Uterus (tissue), 4 donors: ENCODE data around the gene NR1H4. TPM values are rescaled to one million over a fixed set of nuclear protein-coding genes. Genes with fewer than 3 reads are reported as not detected.
"Not testable (repeated sequence)": the region's sequence is repeated elsewhere in the genome, so short reads cannot be mapped to it uniquely, and the experiment has no call there.

Experiments used
- DNase-seq, 2 donors: peaks; one replicate each; pipeline ENCODE4 v3.0.0-alpha.2; 2019 to 2020
- H3K27ac ChIP-seq, 2 donors: fragments of 200-600 bp; sonication (generic); 1 replicate in 1 of 2; 2 replicates in 1 of 2; pipeline ENCODE4 v1.5.1; 2016 to 2018
- H3K27me3 ChIP-seq, 2 donors: fragments of 200-600 bp; sonication (generic); one replicate each; pipeline ENCODE4 v1.5.1; 2018 to 2019; ENCODE audit warnings: control low read depth in 1 of 2
- H3K36me3 ChIP-seq, 2 donors: fragments of 200-600 bp; sonication (generic); one replicate each; pipeline ENCODE4 v1.5.1; 2019; ENCODE audit warnings: control low read depth in 1 of 2
- H3K4me1 ChIP-seq, 2 donors: fragments of 200-600 bp; sonication (generic); one replicate each; pipeline ENCODE4 v1.5.1; 2018 to 2019; ENCODE audit warnings: control low read depth in 1 of 2
- H3K4me3 ChIP-seq, 2 donors: fragments of 200-600 bp; sonication (generic); 1 replicate in 1 of 2; 2 replicates in 1 of 2; pipeline ENCODE4 v1.5.1; 2018 to 2019; ENCODE audit warnings: mild to moderate bottlenecking in 1 of 2
- H3K9me3 ChIP-seq, 2 donors: fragments of 200-600 bp; sonication (generic); one replicate each; pipeline ENCODE4 v1.5.1; 2019; ENCODE audit warnings: control low read depth in 1 of 2
- POLR2A ChIP-seq, 2 donors: fragments of 450-650 bp; IDR thresholded peaks; one replicate each; pipeline ENCODE4 v1.6.1; 2016; ENCODE audit warnings: antibody characterized with exemption in 2 of 2, mild to moderate bottlenecking in 1 of 2, moderate library complexity in 1 of 2
- intact Hi-C: fragments of 100-400 bp; cut with DNase I; formaldehyde crosslinking; loops from one replicate; pipeline ENCODE4 v1.15.1; 2023; ENCODE audit warnings: low total_unique reads
- total RNA-seq, 4 donors: library from RNA; depleted of rRNA in 3 of 4; stranded (reverse); fragments of >200 nt in 3 of 4; gene quantifications; one replicate each; pipeline versions ENCODE4 v1.1.0 to v1.2.4, GENCODE V29; 2014 to 2023
- TF ChIP-seq, protein P1 (sequence below), 4 experiments: fragments of 200-600 bp in 2 of 4; fragments of 450-650 bp in 2 of 4; sonication (generic) in 2 of 4; IDR thresholded peaks; one replicate each; pipeline ENCODE4 v1.5.1; 2016 to 2019; ENCODE audit warnings: antibody characterized with exemption in 4 of 4, mild to moderate bottlenecking in 2 of 4, moderate library complexity in 1 of 4
- donor health status: DM: yes; HTN: yes; CAD: no.

The NR1H4 gene
- total RNA-seq, 4 donors from 2014 or later = 0.35 TPM; not detected in 3

DNA sequence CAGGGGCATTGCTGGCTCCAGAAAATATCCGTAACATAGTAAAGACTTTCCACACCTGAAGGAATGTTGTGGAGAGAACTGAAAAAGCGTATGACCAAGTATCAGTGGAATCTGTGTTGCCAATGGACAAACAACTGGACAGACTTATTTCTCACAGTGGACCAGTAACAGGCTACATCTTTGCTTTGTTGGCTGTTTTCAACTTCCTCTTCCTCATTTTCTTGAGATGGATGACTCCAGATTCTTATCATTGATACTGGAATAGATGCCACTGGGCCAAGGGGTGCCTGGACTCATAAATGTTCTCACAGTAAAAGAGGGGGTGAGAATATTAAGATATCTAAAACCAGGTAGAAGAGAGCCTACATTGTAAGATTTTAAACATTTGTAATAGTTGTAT, 106.2 kb downstream of the NR1H4 start:
- intact Hi-C loops = no loop called here
- no peaks in the 10 kb centered on the region for H3K4me1 ChIP-seq
- TF ChIP-seq, protein P1, sequence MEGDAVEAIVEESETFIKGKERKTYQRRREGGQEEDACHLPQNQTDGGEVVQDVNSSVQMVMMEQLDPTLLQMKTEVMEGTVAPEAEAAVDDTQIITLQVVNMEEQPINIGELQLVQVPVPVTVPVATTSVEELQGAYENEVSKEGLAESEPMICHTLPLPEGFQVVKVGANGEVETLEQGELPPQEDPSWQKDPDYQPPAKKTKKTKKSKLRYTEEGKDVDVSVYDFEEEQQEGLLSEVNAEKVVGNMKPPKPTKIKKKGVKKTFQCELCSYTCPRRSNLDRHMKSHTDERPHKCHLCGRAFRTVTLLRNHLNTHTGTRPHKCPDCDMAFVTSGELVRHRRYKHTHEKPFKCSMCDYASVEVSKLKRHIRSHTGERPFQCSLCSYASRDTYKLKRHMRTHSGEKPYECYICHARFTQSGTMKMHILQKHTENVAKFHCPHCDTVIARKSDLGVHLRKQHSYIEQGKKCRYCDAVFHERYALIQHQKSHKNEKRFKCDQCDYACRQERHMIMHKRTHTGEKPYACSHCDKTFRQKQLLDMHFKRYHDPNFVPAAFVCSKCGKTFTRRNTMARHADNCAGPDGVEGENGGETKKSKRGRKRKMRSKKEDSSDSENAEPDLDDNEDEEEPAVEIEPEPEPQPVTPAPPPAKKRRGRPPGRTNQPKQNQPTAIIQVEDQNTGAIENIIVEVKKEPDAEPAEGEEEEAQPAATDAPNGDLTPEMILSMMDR (IDR thresholded peaks at IDR 0.05) = no peak
- no peak for TF ChIP-seq POLR2A (IDR thresholded peaks at IDR 0.05)
- no peaks in the 10 kb centered on the region for H3K36me3 ChIP-seq
- H3K9me3 ChIP-seq = no peaks in the 10 kb centered on the region
- no peak for DNase-seq
- no peak overlapping the region for H3K4me3 ChIP-seq
- H3K27me3 ChIP-seq = no peaks in the 10 kb centered on the region
- H3K27ac ChIP-seq = no peak overlapping the region

DNA sequence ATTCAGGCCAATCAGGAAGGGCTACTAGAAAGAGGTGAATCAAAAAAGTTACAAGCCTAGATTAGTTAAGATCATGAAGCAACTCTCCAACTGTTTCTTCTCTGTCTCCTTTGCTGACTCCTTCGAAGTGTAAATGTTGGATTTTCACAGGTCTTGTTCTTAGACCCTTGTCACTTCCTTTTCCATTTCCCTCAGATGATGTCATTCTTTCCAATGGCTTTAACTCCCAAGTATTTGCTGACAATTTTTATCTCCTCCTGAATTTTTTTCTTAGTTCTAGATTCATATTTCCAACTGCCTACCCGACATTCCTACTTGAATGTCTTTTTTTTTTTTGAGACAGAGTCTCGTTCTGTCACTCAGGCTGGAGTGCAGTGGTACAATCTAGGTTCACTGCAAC, 110.6 kb downstream of the NR1H4 start:
- Histone ChIP-seq H3K27me3 (no peaks in the 10 kb centered on the region), H3K27ac (no peak overlapping the region), H3K36me3 (no peaks in the 10 kb centered on the region), H3K4me3 (no peak overlapping the region), H3K9me3 (peaks cover 0 to 2% of the 10 kb centered on the region in 2 donors), H3K4me1 (no peaks in the 10 kb centered on the region)
- intact Hi-C loops = no loop called here
- no peak for DNase-seq
- no peak for TF ChIP-seq POLR2A (IDR thresholded peaks at IDR 0.05)
- TF ChIP-seq, protein P1 (IDR thresholded peaks at IDR 0.05) = no peak

DNA sequence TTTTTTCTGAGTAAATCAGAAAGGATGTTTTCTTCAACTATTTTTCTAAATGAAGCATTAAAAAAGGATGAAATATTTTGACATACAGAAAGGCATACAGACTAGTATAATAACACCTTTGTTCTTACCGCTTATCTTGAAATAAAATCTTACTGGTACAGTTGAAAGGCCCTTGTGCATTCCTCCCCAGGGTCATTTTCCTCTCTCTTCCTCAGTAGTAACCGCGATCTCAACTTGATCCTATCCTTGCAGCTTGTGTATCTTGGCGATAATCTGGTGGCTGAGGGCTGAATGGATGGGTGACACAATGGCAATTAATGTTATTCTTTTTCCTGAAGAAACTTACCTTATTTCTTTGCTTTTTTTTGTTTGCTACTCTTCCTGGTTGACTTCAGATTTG, 118.3 kb downstream of the NR1H4 start:
- no peak overlapping the region for H3K27ac ChIP-seq
- H3K27me3 ChIP-seq = no peaks in the 10 kb centered on the region
- peaks cover 0 to 2% of the 10 kb centered on the region in 2 donors for H3K9me3 ChIP-seq
- H3K36me3 ChIP-seq = no peaks in the 10 kb centered on the region
- intact Hi-C loops = no loop called here
- H3K4me1 ChIP-seq = no peaks in the 10 kb centered on the region
- TF ChIP-seq, protein P1 (IDR thresholded peaks at IDR 0.05) = no peak
- TF ChIP-seq POLR2A (IDR thresholded peaks at IDR 0.05) = no peak
- no peak for DNase-seq
- no peak overlapping the region for H3K4me3 ChIP-seq

DNA sequence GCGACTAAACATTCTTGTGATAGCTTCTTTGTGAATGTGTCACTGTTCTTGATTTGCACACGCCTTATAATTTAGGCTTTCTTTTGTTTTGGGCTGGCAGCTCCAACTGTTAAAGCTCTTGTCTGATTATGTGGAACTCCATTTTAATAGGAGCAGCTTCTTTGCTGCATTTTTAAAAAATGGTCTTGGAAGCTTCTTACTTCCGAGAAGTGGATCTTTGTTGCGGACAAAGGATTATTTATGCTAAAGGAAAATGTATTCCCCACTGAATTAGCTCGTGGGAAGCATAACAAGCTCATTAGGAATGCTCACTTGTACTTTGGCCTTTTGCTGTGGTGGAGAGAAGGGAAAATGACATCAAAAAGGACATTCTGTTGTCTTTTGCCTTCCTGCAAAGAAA, 119.8 kb downstream of the NR1H4 start:
- H3K4me1 ChIP-seq = no peaks in the 10 kb centered on the region
- H3K9me3 ChIP-seq = no peaks in the 10 kb centered on the region
- no peak overlapping the region for H3K4me3 ChIP-seq
- DNase-seq = no peak
- no peak overlapping the region for H3K27ac ChIP-seq
- intact Hi-C loops = no loop called here
- H3K36me3 ChIP-seq = no peaks in the 10 kb centered on the region
- TF ChIP-seq POLR2A (IDR thresholded peaks at IDR 0.05) = no peak
- TF ChIP-seq, protein P1 (IDR thresholded peaks at IDR 0.05) = no peak
- H3K27me3 ChIP-seq = no peaks in the 10 kb centered on the region

DNA sequence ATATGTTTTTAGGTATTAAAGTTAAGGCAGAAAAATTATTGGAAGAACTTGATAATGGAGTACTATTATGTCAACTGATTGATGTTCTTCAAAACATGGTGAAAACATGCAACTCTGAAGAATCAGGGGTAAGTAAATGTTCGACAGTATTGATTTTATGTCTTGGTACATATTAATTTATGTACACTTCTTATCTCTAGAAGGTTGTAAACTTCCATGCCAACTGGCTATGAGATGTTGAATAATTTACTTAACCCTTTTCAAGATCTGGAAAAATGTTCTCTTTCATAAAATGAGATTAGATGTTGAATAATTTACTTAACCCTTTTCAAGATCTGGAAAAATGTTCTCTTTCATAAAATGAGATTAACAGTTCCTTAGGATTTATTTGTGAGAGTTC, 128.0 kb downstream of the NR1H4 start:
- Histone ChIP-seq H3K9me3 (no peaks in the 10 kb centered on the region), H3K27me3 (no peaks in the 10 kb centered on the region), H3K36me3 (no peaks in the 10 kb centered on the region), H3K4me3 (no peak overlapping the region), H3K27ac (no peak overlapping the region), H3K4me1 (no peaks in the 10 kb centered on the region)
- intact Hi-C loops = no loop called here
- no peak for TF ChIP-seq POLR2A (IDR thresholded peaks at IDR 0.05)
- TF ChIP-seq, protein P1 (IDR thresholded peaks at IDR 0.05) = no peak
- no peak for DNase-seq

DNA sequence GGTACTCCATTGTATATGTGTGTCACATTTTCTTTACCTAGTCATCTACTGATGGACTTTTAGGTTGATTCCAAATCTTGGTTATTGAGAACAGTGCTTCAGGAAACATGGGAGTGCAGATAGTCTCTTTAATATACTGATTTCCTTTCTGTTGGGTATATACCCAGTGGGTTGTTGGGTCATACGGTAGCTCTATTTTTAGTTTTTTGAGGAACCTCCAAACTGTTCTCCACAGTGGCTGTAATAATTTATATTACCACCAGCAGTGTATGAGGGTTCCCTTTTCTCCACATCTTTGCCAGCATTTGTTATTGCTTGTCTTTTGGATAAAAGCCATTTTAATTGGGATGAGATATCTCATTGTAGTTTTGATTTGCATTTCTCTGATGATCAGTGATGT, 129.3 kb downstream of the NR1H4 start:
- H3K27ac ChIP-seq, H3K27me3 ChIP-seq, H3K36me3 ChIP-seq, intact Hi-C loops, H3K4me1 ChIP-seq, H3K9me3 ChIP-seq, H3K4me3 ChIP-seq, DNase-seq: not testable (repeated sequence)
